BLaER1 (cell line): ENCODE results near the gene USP13.
A peak's percentile ranks its signal among the peaks of the same experiment; 100 is the strongest.

Source experiments
- H3K27ac ChIP-seq: shearing (Covaris generic); formaldehyde crosslinking; 2 replicates; pipeline ENCODE4 v1.8.1; 2022
- H3K27me3 ChIP-seq: shearing (Covaris generic); formaldehyde crosslinking; 2 replicates; pipeline ENCODE4 v1.8.1; 2022
- H3K36me3 ChIP-seq: shearing (Covaris generic); formaldehyde crosslinking; 2 replicates; pipeline ENCODE4 v1.8.1; 2022
- H3K4me1 ChIP-seq: shearing (Covaris generic); formaldehyde crosslinking; 2 replicates; pipeline ENCODE4 v1.8.1; 2022
- H3K4me2 ChIP-seq: shearing (Covaris generic); formaldehyde crosslinking; 2 replicates; pipeline ENCODE4 v1.8.1; 2022
- H3K4me3 ChIP-seq: shearing (Covaris generic); formaldehyde crosslinking; 2 replicates; pipeline ENCODE4 v1.8.1; 2022
- H3K9ac ChIP-seq: shearing (Covaris generic); formaldehyde crosslinking; 2 replicates; pipeline ENCODE4 v1.8.1; 2022
- H3K9me3 ChIP-seq: shearing (Covaris generic); formaldehyde crosslinking; 2 replicates; pipeline ENCODE4 v1.8.1; 2022
- H4K20me1 ChIP-seq: shearing (Covaris generic); formaldehyde crosslinking; 2 replicates; pipeline ENCODE4 v1.8.1; 2022
- Cebpa-rat ChIP-seq: shearing (Covaris generic); IDR thresholded peaks from 2 replicates; pipeline ENCODE4 v1.8.1; 2022

Gene USP13, protein sequence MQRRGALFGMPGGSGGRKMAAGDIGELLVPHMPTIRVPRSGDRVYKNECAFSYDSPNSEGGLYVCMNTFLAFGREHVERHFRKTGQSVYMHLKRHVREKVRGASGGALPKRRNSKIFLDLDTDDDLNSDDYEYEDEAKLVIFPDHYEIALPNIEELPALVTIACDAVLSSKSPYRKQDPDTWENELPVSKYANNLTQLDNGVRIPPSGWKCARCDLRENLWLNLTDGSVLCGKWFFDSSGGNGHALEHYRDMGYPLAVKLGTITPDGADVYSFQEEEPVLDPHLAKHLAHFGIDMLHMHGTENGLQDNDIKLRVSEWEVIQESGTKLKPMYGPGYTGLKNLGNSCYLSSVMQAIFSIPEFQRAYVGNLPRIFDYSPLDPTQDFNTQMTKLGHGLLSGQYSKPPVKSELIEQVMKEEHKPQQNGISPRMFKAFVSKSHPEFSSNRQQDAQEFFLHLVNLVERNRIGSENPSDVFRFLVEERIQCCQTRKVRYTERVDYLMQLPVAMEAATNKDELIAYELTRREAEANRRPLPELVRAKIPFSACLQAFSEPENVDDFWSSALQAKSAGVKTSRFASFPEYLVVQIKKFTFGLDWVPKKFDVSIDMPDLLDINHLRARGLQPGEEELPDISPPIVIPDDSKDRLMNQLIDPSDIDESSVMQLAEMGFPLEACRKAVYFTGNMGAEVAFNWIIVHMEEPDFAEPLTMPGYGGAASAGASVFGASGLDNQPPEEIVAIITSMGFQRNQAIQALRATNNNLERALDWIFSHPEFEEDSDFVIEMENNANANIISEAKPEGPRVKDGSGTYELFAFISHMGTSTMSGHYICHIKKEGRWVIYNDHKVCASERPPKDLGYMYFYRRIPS

DNA sequence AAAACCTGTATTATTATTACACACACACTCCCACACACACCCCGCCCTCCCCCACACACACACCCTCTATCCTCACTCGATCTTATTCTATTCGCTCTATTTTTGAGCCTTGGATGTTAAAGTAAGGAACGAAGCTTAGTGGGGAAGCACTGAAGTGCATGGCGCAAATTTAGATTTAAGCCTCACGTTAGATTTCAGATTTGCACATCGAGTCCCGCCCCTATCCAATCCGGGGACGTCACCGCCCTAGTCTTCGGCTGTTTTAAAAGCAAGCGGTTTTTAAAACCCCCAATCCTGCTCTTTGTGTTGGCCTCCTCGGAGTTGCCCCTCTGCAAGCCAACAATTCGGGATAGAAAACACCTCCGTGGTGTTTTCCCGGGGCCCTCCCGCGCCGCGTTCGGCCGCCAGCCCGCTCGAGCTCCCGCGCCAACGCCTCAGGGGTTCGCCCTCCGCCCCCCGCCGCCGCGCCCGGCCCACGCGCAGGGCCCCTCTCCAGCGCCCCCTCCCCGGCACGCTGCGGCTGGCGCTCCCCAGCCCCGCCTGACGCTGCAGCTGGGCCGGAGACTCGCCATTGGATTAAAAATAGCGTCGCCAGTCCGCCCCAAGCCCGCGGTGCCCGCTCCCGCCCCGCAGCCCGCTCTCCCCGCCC is at the start of gene USP13:
TSS of gene USP13 (plus strand) at position 594 of the 649 bp plus-strand sequence. CDS start 186 bp downstream, outside the sequence.
- no peaks in the 10 kb centered on the region for H3K9me3 ChIP-seq
- peak within 1 kb of the TSS; percentile 96 for H3K27ac ChIP-seq
- H3K27me3 ChIP-seq = no peaks in the 10 kb centered on the region
- H3K4me2 ChIP-seq = peak within 1 kb of the TSS; percentile 89
- peak within 1 kb of the TSS; percentile 90 for H3K4me3 ChIP-seq
- H3K9ac ChIP-seq = peak within 1 kb of the TSS; percentile 96
- no peak for TF ChIP-seq Cebpa-rat
- H3K4me1 ChIP-seq = peaks cover 26% of the 10 kb centered on the region
- peaks cover 16% of the 10 kb centered on the region for H3K36me3 ChIP-seq
- H4K20me1 ChIP-seq = peaks cover 36% of the 10 kb centered on the region

DNA sequence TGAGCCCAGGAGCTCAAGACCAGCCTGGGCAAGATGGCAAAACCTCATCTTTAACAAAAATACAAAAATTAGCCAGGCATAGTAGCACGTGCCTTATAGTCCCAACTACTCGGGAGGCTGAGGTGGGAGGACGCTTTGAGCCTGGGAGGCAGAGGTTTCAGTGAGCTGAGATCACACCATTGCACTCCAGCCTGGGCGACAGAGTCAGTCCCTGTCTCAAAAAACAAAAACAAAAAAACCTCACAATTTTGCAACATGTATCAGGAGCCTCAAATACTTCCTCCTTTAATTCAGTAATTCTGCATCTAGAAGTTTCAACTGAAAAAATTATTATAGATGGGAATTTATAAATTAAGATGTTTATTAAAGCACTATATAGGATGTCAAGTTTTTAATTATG is 49.5 kb upstream of the USP13 start:
- no peak overlapping the region for H3K27ac ChIP-seq

DNA sequence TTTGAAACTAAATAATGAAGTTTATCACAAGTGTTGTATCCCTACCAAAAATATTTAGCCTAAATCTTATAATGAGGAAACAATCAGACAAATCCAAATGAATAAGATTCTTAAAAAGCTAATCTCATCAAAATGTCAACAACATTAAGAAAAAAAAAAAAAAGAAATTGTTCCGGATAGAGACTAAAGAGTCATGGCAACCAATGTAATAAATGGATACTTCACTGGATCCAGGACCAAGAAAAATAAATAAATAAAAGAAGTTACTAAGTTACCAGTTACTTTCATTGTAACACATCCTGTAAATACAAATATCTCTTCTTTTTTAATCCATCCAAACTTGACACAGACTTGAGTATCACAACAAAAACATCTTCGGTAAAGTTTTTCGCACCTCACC is 49.0 kb upstream of the USP13 start:
- peaks cover 31% of the 10 kb centered on the region for H3K4me1 ChIP-seq
- H3K36me3 ChIP-seq = peaks cover 38% of the 10 kb centered on the region
- H3K27me3 ChIP-seq = no peaks in the 10 kb centered on the region
- H3K4me2 ChIP-seq = peak overlapping the region; percentile 82
- TF ChIP-seq Cebpa-rat = no peak
- H3K9ac ChIP-seq = peak overlapping the region; percentile 87
- peak overlapping the region; percentile 90 for H3K27ac ChIP-seq
- H3K4me3 ChIP-seq = peak overlapping the region; percentile 86
- no peaks in the 10 kb centered on the region for H3K9me3 ChIP-seq
- H4K20me1 ChIP-seq = peaks cover 30% of the 10 kb centered on the region

More for the DNA sequence above, 49.5 kb upstream of the USP13 start:
- H3K9ac ChIP-seq = peak overlapping the region; percentile 44; the same call in 1 of the 2 replicates
- H4K20me1 ChIP-seq = peaks cover 30% of the 10 kb centered on the region
- H3K36me3 ChIP-seq = peaks cover 44% of the 10 kb centered on the region
- H3K4me3 ChIP-seq = peak overlapping the region; percentile 86
- TF ChIP-seq Cebpa-rat = no peak
- no peaks in the 10 kb centered on the region for H3K27me3 ChIP-seq
- H3K4me1 ChIP-seq = peaks cover 31% of the 10 kb centered on the region
- H3K4me2 ChIP-seq = peak overlapping the region; percentile 82
- no peaks in the 10 kb centered on the region for H3K9me3 ChIP-seq

DNA sequence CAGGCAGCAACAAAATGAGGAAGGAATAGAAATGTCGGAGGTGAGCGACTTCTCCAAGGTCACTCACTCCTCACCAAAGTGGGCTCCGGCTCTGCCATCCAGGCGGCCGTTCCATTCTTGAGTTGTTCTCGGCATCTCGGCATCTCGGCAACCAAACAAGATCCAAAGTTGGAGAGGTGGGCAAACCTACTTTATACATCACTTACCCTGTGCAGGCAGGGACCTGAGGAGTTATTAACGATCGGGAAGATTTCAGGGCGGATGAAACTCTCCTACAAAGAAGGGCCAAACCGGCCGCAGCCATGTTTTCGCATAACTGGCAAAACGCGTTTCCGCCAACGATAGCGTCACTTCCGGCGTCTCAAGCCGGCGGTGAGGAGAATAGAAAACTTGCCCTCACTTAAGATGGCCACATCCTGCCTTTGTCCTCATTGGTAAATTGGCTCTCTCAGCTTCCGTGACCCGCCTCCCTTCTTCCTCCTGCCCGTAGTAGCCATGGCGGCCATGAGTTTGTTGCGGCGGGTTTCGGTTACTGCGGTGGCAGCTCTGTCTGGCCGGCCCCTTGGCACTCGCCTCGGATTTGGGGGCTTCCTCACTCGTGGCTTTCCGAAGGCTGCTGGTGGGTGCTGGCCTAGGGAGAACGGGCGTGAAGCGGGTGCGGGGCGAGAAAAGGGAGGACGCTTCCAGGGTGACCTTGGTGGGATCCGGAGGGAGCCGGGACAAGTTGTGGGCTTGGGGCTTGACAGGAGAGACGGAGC is 48.3 kb upstream of the USP13 start, which contains the start of the genes MRPL47 and NDUFB5:
TSS of gene MRPL47 (minus strand) at position 318 of the 758 bp plus-strand sequence. CDS start at position 304, 14 bp downstream.
TSS of gene NDUFB5 (plus strand) at position 474 of the 758 bp plus-strand sequence. CDS start at position 496, 22 bp downstream.
- Histone ChIP-seq H3K9me3 (no peaks in the 10 kb centered on the region), H3K4me3 (peak within 1 kb of the TSS; percentile 86), H3K27ac (peak within 1 kb of the TSS; percentile 90), H3K27me3 (no peaks in the 10 kb centered on the region), H3K9ac (peak within 1 kb of the TSS; percentile 87), H3K4me2 (peak within 1 kb of the TSS; percentile 83), H3K4me1 (peaks cover 31% of the 10 kb centered on the region), H4K20me1 (peaks cover 30% of the 10 kb centered on the region), H3K36me3 (peaks cover 37% of the 10 kb centered on the region)
- no peak for TF ChIP-seq Cebpa-rat

DNA sequence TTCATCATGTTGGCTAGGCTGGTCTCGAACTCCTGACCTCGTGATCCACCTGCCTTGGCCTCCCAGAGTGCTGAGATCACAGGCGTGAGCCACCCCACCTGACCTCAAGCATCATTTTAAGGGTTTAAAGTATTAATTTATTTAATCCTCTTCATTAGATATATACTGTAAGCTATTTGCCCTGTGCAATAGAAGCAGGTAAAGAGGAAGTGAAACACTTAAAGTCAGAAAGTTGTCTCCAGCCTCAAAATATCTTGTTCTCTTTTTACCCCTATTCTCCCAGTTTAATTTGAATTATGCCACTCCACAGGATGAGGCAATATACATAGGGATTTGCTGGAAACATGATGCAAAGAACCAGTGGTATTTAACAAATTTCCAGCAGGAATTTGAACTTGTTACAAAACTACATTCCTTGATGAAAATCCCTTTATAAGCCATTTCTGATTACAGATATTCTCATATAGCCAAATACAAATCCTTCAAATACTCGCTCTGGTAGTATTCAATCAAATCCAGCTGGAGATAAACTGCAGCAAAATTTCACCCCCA is 46.2 kb upstream of the USP13 start:
- Histone ChIP-seq H3K4me2 (peak overlapping the region; percentile 83), H3K4me3 (no peak overlapping the region), H3K9ac (no peak overlapping the region), H3K27me3 (no peaks in the 10 kb centered on the region), H3K4me1 (peaks cover 31% of the 10 kb centered on the region), H3K9me3 (no peaks in the 10 kb centered on the region), H3K36me3 (peaks cover 24% of the 10 kb centered on the region), H4K20me1 (peaks cover 13% of the 10 kb centered on the region), H3K27ac (no peak overlapping the region)
- no peak for TF ChIP-seq Cebpa-rat

DNA sequence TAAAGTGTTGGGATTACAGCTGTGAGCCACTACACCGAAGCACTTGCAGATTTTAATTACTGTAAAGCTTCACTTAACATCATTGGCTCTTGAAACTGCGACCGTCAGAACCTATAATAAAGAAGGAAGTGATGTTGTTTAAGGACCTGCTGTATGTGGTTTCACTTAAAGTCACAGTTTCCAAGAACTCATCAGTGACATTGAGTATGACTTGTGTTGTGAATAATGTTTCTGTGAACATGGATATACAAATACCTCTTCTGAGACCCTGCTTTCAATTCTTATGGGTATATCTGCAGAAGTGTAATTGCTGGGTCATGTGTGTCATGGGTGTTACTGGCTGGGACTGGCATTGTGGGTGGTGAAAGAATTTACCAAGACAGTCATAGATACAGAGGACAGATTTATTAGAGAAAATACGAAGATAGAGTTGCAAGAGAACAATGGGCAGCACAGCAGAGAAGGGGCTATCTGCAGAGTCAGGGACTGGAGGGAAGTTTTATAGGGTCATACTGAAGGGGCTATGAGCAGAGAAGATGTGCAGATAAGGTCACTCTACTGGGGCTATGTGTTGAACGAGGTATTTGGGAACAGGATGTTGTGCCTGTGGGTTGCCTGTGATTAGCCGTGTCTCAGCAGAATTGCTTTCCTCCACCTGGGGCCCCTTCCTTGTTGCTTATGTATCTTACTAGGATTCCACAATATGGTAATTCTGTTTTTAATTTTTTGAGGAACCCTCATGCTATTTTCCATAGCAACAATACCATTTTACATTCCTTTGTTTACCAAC is 43.7 kb upstream of the USP13 start:
- H3K27ac ChIP-seq = no peak overlapping the region

DNA sequence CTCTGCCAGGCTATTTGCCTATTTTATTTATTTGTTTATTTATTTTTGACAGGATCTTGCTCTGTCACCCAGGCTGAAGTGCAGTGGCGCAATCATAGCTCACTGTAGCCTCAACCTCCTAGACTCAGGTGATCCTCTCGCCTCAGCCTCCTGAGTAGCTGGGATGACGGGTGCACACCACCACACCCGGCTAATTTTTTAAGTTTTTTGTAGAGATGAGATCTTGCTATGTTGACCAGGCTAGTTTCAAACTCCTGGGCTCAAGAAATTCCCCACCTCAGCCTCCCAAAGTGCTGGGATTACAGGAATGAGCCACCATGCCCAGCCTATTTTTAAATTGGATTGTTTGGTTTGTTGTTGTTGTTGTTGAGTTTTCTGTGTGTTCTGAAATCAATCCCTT is 42.8 kb upstream of the USP13 start:
- peaks cover 19% of the 10 kb centered on the region for H3K4me1 ChIP-seq

More for the DNA sequence above, 43.7 kb upstream of the USP13 start:
- H3K27me3 ChIP-seq = no peaks in the 10 kb centered on the region
- no peaks in the 10 kb centered on the region; the same call in 1 of the 2 replicates for H4K20me1 ChIP-seq
- H3K36me3 ChIP-seq = peaks cover 18% of the 10 kb centered on the region
- TF ChIP-seq Cebpa-rat = no peak
- H3K4me2 ChIP-seq = no peak overlapping the region
- peaks cover 19% of the 10 kb centered on the region for H3K4me1 ChIP-seq
- no peak overlapping the region for H3K9ac ChIP-seq
- no peak overlapping the region for H3K4me3 ChIP-seq
- H3K9me3 ChIP-seq = no peaks in the 10 kb centered on the region

DNA sequence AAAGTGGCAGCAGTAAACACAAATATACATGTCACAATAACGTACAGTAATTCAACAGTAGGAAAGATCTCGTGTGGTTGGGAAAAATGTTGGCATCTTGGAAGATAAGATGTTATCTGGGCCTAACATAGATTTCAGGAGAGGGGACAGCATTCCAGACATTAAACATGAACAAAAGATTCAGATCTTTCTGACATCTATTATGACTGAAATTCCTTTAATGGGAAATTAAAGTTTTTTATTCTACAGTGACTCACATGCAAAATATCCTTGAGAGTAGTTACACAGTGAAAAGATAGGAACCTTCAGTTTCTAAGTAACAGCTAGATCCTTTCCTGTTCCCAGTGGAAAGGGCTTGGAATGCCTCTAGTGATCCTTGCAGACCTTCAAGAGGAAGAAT is 39.0 kb upstream of the USP13 start:
- Histone ChIP-seq H3K4me3 (no peak overlapping the region), H3K4me2 (no peak overlapping the region), H3K9me3 (peaks cover 6% of the 10 kb centered on the region; the same call in 1 of the 2 replicates), H3K9ac (no peak overlapping the region), H4K20me1 (no peaks in the 10 kb centered on the region; the same call in 1 of the 2 replicates), H3K36me3 (peaks cover 39% of the 10 kb centered on the region), H3K4me1 (no peaks in the 10 kb centered on the region), H3K27ac (no peak overlapping the region), H3K27me3 (no peaks in the 10 kb centered on the region)
- no peak for TF ChIP-seq Cebpa-rat

More for the DNA sequence above, 42.8 kb upstream of the USP13 start:
- Histone ChIP-seq H3K27me3 (no peaks in the 10 kb centered on the region), H3K9me3 (no peaks in the 10 kb centered on the region), H3K9ac (no peak overlapping the region), H4K20me1 (no peaks in the 10 kb centered on the region; the same call in 1 of the 2 replicates), H3K27ac (no peak overlapping the region), H3K4me3 (no peak overlapping the region), H3K36me3 (peaks cover 18% of the 10 kb centered on the region), H3K4me2 (no peak overlapping the region)
- no peak for TF ChIP-seq Cebpa-rat
